Gastroesophageal sphincter (tissue), 3 donors: Measurements from ENCODE around the gene ZNF212.

Source experiments
- POLR2A ChIP-seq, 2 donors: fragments of 450-650 bp; IDR thresholded peaks; one replicate each; pipeline ENCODE4 v1.6.1; 2017; ENCODE audit warnings: antibody characterized with exemption in 2 of 2, mild to moderate bottlenecking in 2 of 2, moderate library complexity in 1 of 2
- POLR2AphosphoS5 ChIP-seq: sonication (generic); formaldehyde crosslinking; IDR thresholded peaks from one replicate; pipeline ENCODE4 v1.6.1; 2017; ENCODE audit warnings: antibody characterized with exemption
- TF ChIP-seq, protein P1 (sequence below), 4 experiments: fragments of 200-600 bp in 2 of 4; fragments of 450-650 bp in 2 of 4; sonication (generic) in 1 of 4; IDR thresholded peaks; one replicate each; pipeline ENCODE4 v1.5.1; 2017 to 2019; ENCODE audit warnings: antibody characterized with exemption in 4 of 4, mild to moderate bottlenecking in 2 of 4, moderate library complexity in 2 of 4

DNA sequence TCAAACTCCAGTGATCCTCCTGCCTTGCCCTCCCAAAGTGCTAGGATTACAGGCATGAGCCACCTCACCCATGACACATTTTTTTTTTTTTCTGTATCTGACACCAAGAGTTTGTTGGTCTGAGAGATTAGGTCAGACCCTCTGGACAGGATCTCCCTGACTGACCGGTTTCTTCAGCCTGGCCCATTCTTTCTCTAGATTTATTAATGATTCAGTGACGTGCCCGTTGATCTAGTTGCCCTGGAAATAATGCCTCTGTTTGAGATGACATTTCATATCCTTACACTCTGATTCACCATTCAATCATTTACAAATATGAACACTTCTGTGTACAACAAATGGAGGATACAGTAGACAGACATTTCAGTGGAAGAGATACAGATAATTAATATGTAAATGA, 1.4 kb upstream of the ZNF212 start:
- TF ChIP-seq POLR2AphosphoS5, result no peak
- TF ChIP-seq, protein P1, sequence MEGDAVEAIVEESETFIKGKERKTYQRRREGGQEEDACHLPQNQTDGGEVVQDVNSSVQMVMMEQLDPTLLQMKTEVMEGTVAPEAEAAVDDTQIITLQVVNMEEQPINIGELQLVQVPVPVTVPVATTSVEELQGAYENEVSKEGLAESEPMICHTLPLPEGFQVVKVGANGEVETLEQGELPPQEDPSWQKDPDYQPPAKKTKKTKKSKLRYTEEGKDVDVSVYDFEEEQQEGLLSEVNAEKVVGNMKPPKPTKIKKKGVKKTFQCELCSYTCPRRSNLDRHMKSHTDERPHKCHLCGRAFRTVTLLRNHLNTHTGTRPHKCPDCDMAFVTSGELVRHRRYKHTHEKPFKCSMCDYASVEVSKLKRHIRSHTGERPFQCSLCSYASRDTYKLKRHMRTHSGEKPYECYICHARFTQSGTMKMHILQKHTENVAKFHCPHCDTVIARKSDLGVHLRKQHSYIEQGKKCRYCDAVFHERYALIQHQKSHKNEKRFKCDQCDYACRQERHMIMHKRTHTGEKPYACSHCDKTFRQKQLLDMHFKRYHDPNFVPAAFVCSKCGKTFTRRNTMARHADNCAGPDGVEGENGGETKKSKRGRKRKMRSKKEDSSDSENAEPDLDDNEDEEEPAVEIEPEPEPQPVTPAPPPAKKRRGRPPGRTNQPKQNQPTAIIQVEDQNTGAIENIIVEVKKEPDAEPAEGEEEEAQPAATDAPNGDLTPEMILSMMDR (IDR thresholded peaks at IDR 0.05), result no peak
- no peak for TF ChIP-seq POLR2A (IDR thresholded peaks at IDR 0.05)
